ENCODE measurements around the gene GFAP. TPM values are rescaled to one million over a fixed set of nuclear protein-coding genes. Genes with fewer than 3 reads are reported as not detected.

The GFAP gene
- total RNA-seq, 1 donor from 2014 or later, result not detected

DNA sequence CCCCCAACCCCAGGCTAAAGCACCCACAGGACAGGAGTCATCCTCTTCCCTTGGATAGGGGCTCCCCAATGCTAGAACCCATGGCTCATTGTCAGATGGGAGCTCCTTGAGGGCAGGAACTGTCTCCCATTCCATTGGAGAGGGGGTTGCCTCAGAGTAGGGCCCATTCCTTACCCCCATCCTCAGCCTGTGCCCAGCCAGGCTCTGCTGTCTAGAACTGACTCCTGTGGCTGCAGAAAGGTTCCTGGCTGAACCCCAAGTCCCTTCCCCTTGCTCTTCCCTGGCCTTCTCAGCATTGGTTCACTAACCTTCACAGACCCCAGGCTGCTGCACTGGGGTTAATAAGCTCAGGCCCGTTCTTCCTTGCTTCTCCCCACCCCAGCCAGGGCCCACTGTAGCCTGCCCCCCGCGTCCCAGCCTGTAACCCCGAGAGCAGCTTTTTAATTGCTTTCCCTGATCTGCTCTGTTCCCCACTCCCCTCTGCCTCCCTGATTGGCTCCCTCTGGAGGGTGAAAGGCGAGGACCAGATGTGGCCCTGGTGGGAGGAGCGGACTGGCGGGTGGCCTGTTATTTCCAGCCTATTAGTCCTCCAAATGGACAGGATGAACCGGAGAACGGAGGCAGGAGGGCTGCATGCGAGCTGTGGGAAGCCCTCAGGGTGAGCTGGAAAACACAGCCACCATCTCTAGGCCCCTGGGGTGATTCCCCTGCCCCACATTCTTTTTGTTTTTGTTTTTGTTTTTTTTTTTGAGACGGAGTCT is 6.0 kb upstream of the GFAP start:
- Histone ChIP-seq H3K4me3 (ENCODE audit: insufficient read depth, low read depth, low read length) (no peak overlapping the region), H3K4me1 (ENCODE audit: insufficient read depth, low read length) (peaks cover 11% of the 10 kb centered on the region), H2AFZ (ENCODE audit: low read depth, low read length) (no peak overlapping the region), H3K9ac (ENCODE audit: low read length) (no peak overlapping the region), H4K20me1 (ENCODE audit: insufficient read depth, low read length) (no peaks in the 10 kb centered on the region), H3K4me2 (ENCODE audit: low read length) (no peak overlapping the region), H3K36me3 (ENCODE audit: insufficient read depth, low read length) (no peaks in the 10 kb centered on the region), H3K9me3 (ENCODE audit: insufficient read depth, low read depth, low read length) (no peaks in the 10 kb centered on the region), H3K27me3 (ENCODE audit: insufficient read depth, low read length) (peaks cover 9% of the 10 kb centered on the region), H3K27ac (ENCODE audit: low read depth, low read length) (no peak overlapping the region), H3K79me2 (ENCODE audit: insufficient read depth, low read length) (no peaks in the 10 kb centered on the region)
- FAIRE-seq (no peak), DNase-seq (ENCODE audit: low read depth) (no peak)
- no peak overlapping the region for H3K4me3 Mint-ChIP-seq (ENCODE audit: unreplicated experiment)
- peaks cover 41% of the 10 kb centered on the region for H3K27me3 Mint-ChIP-seq (ENCODE audit: low read depth, unreplicated experiment)
- TF ChIP-seq, protein P1, sequence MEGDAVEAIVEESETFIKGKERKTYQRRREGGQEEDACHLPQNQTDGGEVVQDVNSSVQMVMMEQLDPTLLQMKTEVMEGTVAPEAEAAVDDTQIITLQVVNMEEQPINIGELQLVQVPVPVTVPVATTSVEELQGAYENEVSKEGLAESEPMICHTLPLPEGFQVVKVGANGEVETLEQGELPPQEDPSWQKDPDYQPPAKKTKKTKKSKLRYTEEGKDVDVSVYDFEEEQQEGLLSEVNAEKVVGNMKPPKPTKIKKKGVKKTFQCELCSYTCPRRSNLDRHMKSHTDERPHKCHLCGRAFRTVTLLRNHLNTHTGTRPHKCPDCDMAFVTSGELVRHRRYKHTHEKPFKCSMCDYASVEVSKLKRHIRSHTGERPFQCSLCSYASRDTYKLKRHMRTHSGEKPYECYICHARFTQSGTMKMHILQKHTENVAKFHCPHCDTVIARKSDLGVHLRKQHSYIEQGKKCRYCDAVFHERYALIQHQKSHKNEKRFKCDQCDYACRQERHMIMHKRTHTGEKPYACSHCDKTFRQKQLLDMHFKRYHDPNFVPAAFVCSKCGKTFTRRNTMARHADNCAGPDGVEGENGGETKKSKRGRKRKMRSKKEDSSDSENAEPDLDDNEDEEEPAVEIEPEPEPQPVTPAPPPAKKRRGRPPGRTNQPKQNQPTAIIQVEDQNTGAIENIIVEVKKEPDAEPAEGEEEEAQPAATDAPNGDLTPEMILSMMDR (IDR thresholded peaks at IDR 0.05; ENCODE audit: insufficient read depth, low read depth, low read length), result no peak
- TF ChIP-seq EZH2 (IDR thresholded peaks at IDR 0.05; ENCODE audit: insufficient read depth, low read length), result no peak
- H3K27ac Mint-ChIP-seq (ENCODE audit: unreplicated experiment), result no peak overlapping the region
- H3K9me3 Mint-ChIP-seq (ENCODE audit: unreplicated experiment), result no peaks in the 10 kb centered on the region
- H3K36me3 Mint-ChIP-seq (ENCODE audit: low read depth, unreplicated experiment), result no peaks in the 10 kb centered on the region
- no peaks in the 10 kb centered on the region for H3K4me1 Mint-ChIP-seq (ENCODE audit: low read depth, unreplicated experiment)

DNA sequence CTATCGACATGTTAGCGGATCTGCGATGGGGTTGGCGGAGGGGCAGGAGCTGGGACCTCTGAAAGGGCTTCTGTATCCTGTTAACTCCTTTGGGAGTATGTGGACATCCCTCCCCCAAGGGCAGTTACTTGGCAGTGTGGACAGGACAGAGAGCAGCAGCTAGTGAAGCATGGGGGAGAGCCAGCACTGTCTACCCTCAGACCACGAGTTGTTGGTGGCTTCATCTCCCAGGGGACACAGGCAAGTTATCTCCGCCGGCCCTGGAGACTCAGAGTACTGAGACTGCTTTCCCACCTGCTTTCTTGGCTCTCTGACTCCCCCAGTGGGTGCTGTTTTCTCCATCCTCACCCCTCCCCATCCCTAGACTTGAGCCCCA is 5.3 kb upstream of the GFAP start:
- Histone ChIP-seq H3K36me3 (ENCODE audit: insufficient read depth, low read length) (no peaks in the 10 kb centered on the region), H3K4me3 (ENCODE audit: insufficient read depth, low read depth, low read length) (no peak overlapping the region), H3K27ac (ENCODE audit: low read depth, low read length) (no peak overlapping the region), H3K4me2 (ENCODE audit: low read length) (no peak overlapping the region), H3K9ac (ENCODE audit: low read length) (no peak overlapping the region), H3K27me3 (ENCODE audit: insufficient read depth, low read length) (peaks cover 9% of the 10 kb centered on the region), H4K20me1 (ENCODE audit: insufficient read depth, low read length) (no peaks in the 10 kb centered on the region), H3K9me3 (ENCODE audit: insufficient read depth, low read depth, low read length) (no peaks in the 10 kb centered on the region), H3K79me2 (ENCODE audit: insufficient read depth, low read length) (no peaks in the 10 kb centered on the region), H3K4me1 (ENCODE audit: insufficient read depth, low read length) (peaks cover 11% of the 10 kb centered on the region), H2AFZ (ENCODE audit: low read depth, low read length) (no peak overlapping the region)
- no peak for FAIRE-seq
- H3K4me1 Mint-ChIP-seq (ENCODE audit: low read depth, unreplicated experiment), result no peaks in the 10 kb centered on the region
- H3K27ac Mint-ChIP-seq (ENCODE audit: unreplicated experiment), result no peak overlapping the region
- H3K36me3 Mint-ChIP-seq (ENCODE audit: low read depth, unreplicated experiment), result no peaks in the 10 kb centered on the region
- no peaks in the 10 kb centered on the region for H3K9me3 Mint-ChIP-seq (ENCODE audit: unreplicated experiment)
- no peak overlapping the region for H3K4me3 Mint-ChIP-seq (ENCODE audit: unreplicated experiment)
- no peak for TF ChIP-seq EZH2 (IDR thresholded peaks at IDR 0.05; ENCODE audit: insufficient read depth, low read length)
- TF ChIP-seq, protein P1 (IDR thresholded peaks at IDR 0.05; ENCODE audit: insufficient read depth, low read depth, low read length), result no peak
- peaks cover 40% of the 10 kb centered on the region for H3K27me3 Mint-ChIP-seq (ENCODE audit: low read depth, unreplicated experiment)
- DNase-seq (ENCODE audit: low read depth), result no peak

- H3K27ac Mint-ChIP-seq (ENCODE audit: unreplicated experiment), result no peak overlapping the region
- Histone ChIP-seq H3K36me3 (ENCODE audit: insufficient read depth, low read length) (no peaks in the 10 kb centered on the region), H3K4me3 (ENCODE audit: insufficient read depth, low read depth, low read length) (no peak overlapping the region), H4K20me1 (ENCODE audit: insufficient read depth, low read length) (no peaks in the 10 kb centered on the region), H2AFZ (ENCODE audit: low read depth, low read length) (no peak overlapping the region), H3K27me3 (ENCODE audit: insufficient read depth, low read length) (peaks cover 9% of the 10 kb centered on the region), H3K9ac (ENCODE audit: low read length) (no peak overlapping the region), H3K4me2 (ENCODE audit: low read length) (no peak overlapping the region), H3K79me2 (ENCODE audit: insufficient read depth, low read length) (no peaks in the 10 kb centered on the region), H3K4me1 (ENCODE audit: insufficient read depth, low read length) (peaks cover 11% of the 10 kb centered on the region), H3K27ac (ENCODE audit: low read depth, low read length) (no peak overlapping the region), H3K9me3 (ENCODE audit: insufficient read depth, low read depth, low read length) (no peaks in the 10 kb centered on the region)
- no peak overlapping the region for H3K4me3 Mint-ChIP-seq (ENCODE audit: unreplicated experiment)
- peak; percentile 56 for DNase-seq (ENCODE audit: low read depth)
- H3K27me3 Mint-ChIP-seq (ENCODE audit: low read depth, unreplicated experiment), result peaks cover 40% of the 10 kb centered on the region
- TF ChIP-seq, protein P1 (IDR thresholded peaks at IDR 0.05; ENCODE audit: insufficient read depth, low read depth, low read length), result peak; percentile 76
- no peak for TF ChIP-seq EZH2 (IDR thresholded peaks at IDR 0.05; ENCODE audit: insufficient read depth, low read length)
- H3K36me3 Mint-ChIP-seq (ENCODE audit: low read depth, unreplicated experiment), result no peaks in the 10 kb centered on the region
- H3K4me1 Mint-ChIP-seq (ENCODE audit: low read depth, unreplicated experiment), result no peaks in the 10 kb centered on the region
- peak; percentile 73 for FAIRE-seq
- no peaks in the 10 kb centered on the region for H3K9me3 Mint-ChIP-seq (ENCODE audit: unreplicated experiment)
Measured at GRCh38 chr17:44919885-44920564, 4.7 kb upstream of the GFAP start.

Measured in astrocyte (in vitro differentiated cells and primary cell).